ENCODE data around the gene ELOB. TPM values are rescaled to one million over a fixed set of nuclear protein-coding genes. Genes with fewer than 3 reads are reported as not detected.

Gene ELOB
- total and polyA plus RNA-seq, 2 experiments from 2014 or later = 255 to 642 TPM

DNA sequence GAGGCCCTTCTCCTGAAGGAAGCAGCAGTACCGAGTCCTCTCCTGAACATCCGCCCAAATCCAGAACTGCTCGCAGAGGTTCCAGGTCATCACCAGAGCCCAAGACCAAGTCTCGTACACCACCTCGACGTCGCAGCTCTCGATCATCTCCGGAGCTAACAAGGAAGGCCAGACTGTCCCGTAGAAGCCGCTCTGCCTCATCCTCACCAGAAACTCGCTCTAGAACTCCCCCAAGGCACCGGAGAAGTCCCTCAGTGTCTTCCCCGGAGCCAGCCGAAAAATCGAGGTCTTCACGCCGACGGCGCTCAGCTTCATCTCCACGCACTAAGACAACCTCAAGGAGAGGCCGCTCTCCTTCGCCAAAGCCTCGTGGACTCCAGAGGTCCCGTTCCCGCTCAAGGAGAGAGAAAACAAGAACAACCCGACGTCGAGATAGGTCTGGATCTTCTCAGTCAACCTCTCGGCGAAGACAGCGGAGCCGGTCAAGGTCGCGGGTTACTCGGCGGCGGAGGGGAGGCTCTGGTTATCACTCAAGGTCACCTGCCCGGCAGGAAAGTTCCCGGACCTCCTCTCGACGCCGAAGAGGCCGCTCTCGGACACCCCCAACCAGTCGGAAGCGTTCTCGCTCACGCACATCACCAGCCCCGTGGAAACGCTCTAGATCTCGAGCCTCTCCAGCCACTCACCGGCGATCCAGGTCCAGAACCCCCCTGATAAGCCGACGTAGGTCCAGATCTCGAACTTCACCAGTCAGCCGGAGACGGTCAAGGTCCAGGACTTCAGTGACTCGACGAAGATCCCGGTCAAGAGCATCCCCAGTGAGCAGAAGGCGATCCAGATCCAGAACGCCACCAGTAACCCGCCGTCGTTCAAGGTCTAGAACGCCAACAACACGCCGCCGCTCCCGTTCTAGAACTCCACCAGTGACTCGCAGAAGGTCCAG lies 11.3 kb downstream of the ELOB start:
- no peak for DNase-seq (ENCODE audit: low spot score)
- WGBS (ENCODE audit: low lambda C conversion rate, missing lambda C conversion rate) = 99% methylated on average over 73 of the region's 73 CpGs
- no peak overlapping the region for H3K4me3 ChIP-seq
- H3K36me3 ChIP-seq (replicated peaks; ENCODE audit: insufficient read depth, low read depth) = peaks cover 20% of the 10 kb centered on the region
- H3K79me2 ChIP-seq = peaks cover 83% of the 10 kb centered on the region
- no peak overlapping the region for H3K27ac ChIP-seq
- no peaks in the 10 kb centered on the region for H3K9me2 ChIP-seq (replicated peaks; ENCODE audit: insufficient read depth)
- H3K4me2 ChIP-seq = no peak overlapping the region
- H3K9me3 ChIP-seq (ENCODE audit: low read depth) = no peaks in the 10 kb centered on the region
- no peaks in the 10 kb centered on the region for H3K27me3 ChIP-seq
- H3K4me1 ChIP-seq (ENCODE audit: insufficient read depth) = no peaks in the 10 kb centered on the region
- H2AFZ ChIP-seq = no peak overlapping the region
- TF ChIP-seq EZH2phosphoT487 (IDR thresholded peaks at IDR 0.05; ENCODE audit: low read depth, severe bottlenecking, unreplicated experiment) = no peak
- TF ChIP-seq CTCF (IDR thresholded peaks at IDR 0.05; ENCODE audit: poor library complexity) = no peak
- TF ChIP-seq EZH2 (IDR thresholded peaks at IDR 0.05; ENCODE audit: borderline replicate concordance) = no peak
- H4K20me1 ChIP-seq (ENCODE audit: insufficient read depth, poor library complexity, severe bottlenecking) = peaks cover 54% of the 10 kb centered on the region

- no peak overlapping the region for H3K27ac ChIP-seq
- 97% methylated on average over 9 of the region's 9 CpGs for WGBS (ENCODE audit: low lambda C conversion rate, missing lambda C conversion rate)
- H3K79me2 ChIP-seq = peaks cover 89% of the 10 kb centered on the region
- no peak overlapping the region for H3K4me3 ChIP-seq
- H3K4me1 ChIP-seq (ENCODE audit: insufficient read depth) = no peaks in the 10 kb centered on the region
- TF ChIP-seq EZH2 (IDR thresholded peaks at IDR 0.05; ENCODE audit: borderline replicate concordance) (no peak), CTCF (IDR thresholded peaks at IDR 0.05; ENCODE audit: poor library complexity) (no peak), EZH2phosphoT487 (IDR thresholded peaks at IDR 0.05; ENCODE audit: low read depth, severe bottlenecking, unreplicated experiment) (no peak)
- peaks cover 51% of the 10 kb centered on the region for H4K20me1 ChIP-seq (ENCODE audit: insufficient read depth, poor library complexity, severe bottlenecking)
- H3K9me3 ChIP-seq (ENCODE audit: low read depth) = no peaks in the 10 kb centered on the region
- H3K36me3 ChIP-seq (replicated peaks; ENCODE audit: insufficient read depth, low read depth) = peaks cover 26% of the 10 kb centered on the region
- H3K9me2 ChIP-seq (replicated peaks; ENCODE audit: insufficient read depth) = no peaks in the 10 kb centered on the region
- no peak for DNase-seq (ENCODE audit: low spot score)
- no peaks in the 10 kb centered on the region for H3K27me3 ChIP-seq
- H3K4me2 ChIP-seq = no peak overlapping the region
- no peak overlapping the region for H2AFZ ChIP-seq
Measured at GRCh38 chr16:2764718-2765117, 12.4 kb downstream of the ELOB start.

DNA sequence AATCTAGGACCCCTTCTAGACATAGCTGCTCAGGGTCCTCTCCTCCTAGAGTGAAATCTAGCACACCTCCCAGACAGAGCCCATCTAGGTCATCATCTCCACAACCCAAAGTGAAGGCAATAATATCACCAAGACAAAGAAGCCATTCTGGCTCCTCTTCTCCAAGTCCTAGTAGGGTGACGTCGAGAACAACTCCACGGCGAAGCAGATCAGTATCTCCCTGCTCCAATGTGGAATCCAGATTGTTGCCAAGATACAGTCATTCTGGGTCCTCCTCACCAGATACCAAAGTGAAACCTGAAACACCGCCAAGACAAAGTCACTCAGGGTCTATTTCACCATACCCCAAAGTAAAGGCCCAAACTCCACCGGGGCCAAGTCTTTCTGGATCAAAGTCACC lies 13.9 kb downstream of the ELOB start:
- H3K9me2 ChIP-seq (replicated peaks; ENCODE audit: insufficient read depth) = no peaks in the 10 kb centered on the region
- H4K20me1 ChIP-seq (ENCODE audit: insufficient read depth, poor library complexity, severe bottlenecking) = peaks cover 52% of the 10 kb centered on the region
- 99% methylated on average over 6 of the region's 6 CpGs for WGBS (ENCODE audit: low lambda C conversion rate, missing lambda C conversion rate)
- H3K4me2 ChIP-seq = no peak overlapping the region
- H3K27ac ChIP-seq = no peak overlapping the region
- no peaks in the 10 kb centered on the region for H3K4me1 ChIP-seq (ENCODE audit: insufficient read depth)
- H3K36me3 ChIP-seq (replicated peaks; ENCODE audit: insufficient read depth, low read depth) = peaks cover 36% of the 10 kb centered on the region
- H2AFZ ChIP-seq = no peak overlapping the region
- H3K9me3 ChIP-seq (ENCODE audit: low read depth) = no peaks in the 10 kb centered on the region
- no peak overlapping the region for H3K4me3 ChIP-seq
- peaks cover 96% of the 10 kb centered on the region for H3K79me2 ChIP-seq
- no peaks in the 10 kb centered on the region for H3K27me3 ChIP-seq
- no peak for DNase-seq (ENCODE audit: low spot score)
- no peak for TF ChIP-seq EZH2 (IDR thresholded peaks at IDR 0.05; ENCODE audit: borderline replicate concordance)
- no peak for TF ChIP-seq CTCF (IDR thresholded peaks at IDR 0.05; ENCODE audit: poor library complexity)
- TF ChIP-seq EZH2phosphoT487 (IDR thresholded peaks at IDR 0.05; ENCODE audit: low read depth, severe bottlenecking, unreplicated experiment) = no peak

Measured in hepatocyte (in vitro differentiated cells).